ENCODE results near the gene SPDYE3.
"Not testable (repeated sequence)": the region's sequence is repeated elsewhere in the genome, so short reads cannot be mapped to it uniquely, and the experiment has no call there.

- not testable (repeated sequence) for TF ChIP-seq ZNF326 (CRISPR knock-in tag; IDR thresholded peaks at IDR 0.05; ENCODE audit: borderline replicate concordance); HNRNPL (IDR thresholded peaks at IDR 0.05; ENCODE audit: low read depth, low read length); POLR2A (IDR thresholded peaks at IDR 0.05; ENCODE audit: insufficient read depth in 1 of 2, low read depth in 2 of 2, low read length in 2 of 2); ARNT (IDR thresholded peaks at IDR 0.05); RFX1 (IDR thresholded peaks at IDR 0.05); CTCF (CRISPR knock-in tag; IDR thresholded peaks at IDR 0.05); ZNF275 (CRISPR knock-in tag; IDR thresholded peaks at IDR 0.05; ENCODE audit: borderline replicate concordance)
These were observed 3.0 kb upstream of the SPDYE3 start for GRCh38 chr7:100304526-100304925.

Data from HepG2 (cell line).